Spleen (tissue), 11 donors: ENCODE results near the gene CORIN. TPM values are rescaled to one million over a fixed set of nuclear protein-coding genes. Genes with fewer than 3 reads are reported as not detected.

Experiments
- DNase-seq: peaks from one replicate; pipeline ENCODE4 v3.0.0-alpha.2; 2020
- H3K27ac ChIP-seq, 8 donors: fragments of 200-600 bp; sonication (generic) in 7 of 8; 1 replicate in 4 of 8; 2 replicates in 4 of 8; pipeline versions ENCODE4 v1.5.0 to v1.8.0; 2016 to 2021; ENCODE audit warnings: inconsistent platforms in 4 of 8, mild to moderate bottlenecking in 4 of 8, moderate library complexity in 1 of 8
- H3K27me3 ChIP-seq, 7 donors: fragments of 200-600 bp; sonication (generic) in 6 of 7; replicated peaks in 1 of 7; 1 replicate in 4 of 7; 2 replicates in 3 of 7; pipeline versions ENCODE4 v1.5.0 to v1.8.0; 2016 to 2021; ENCODE audit warnings: inconsistent platforms in 3 of 7, mild to moderate bottlenecking in 1 of 7
- H3K36me3 ChIP-seq, 6 donors: fragments of 200-600 bp; sonication (generic) in 5 of 6; 1 replicate in 4 of 6; 2 replicates in 2 of 6; pipeline versions ENCODE4 v1.5.0 to v1.8.0; 2016 to 2021; ENCODE audit warnings: inconsistent platforms in 2 of 6
- H3K4me1 ChIP-seq, 6 donors: fragments of 200-600 bp; sonication (generic) in 5 of 6; 1 replicate in 3 of 6; 2 replicates in 3 of 6; pipeline versions ENCODE4 v1.5.0 to v1.8.0; 2016 to 2021; ENCODE audit warnings: inconsistent platforms in 3 of 6
- H3K4me3 ChIP-seq, 8 donors: fragments of 200-600 bp; sonication (generic) in 7 of 8; 1 replicate in 4 of 8; 2 replicates in 4 of 8; pipeline versions ENCODE4 v1.5.0 to v1.8.0; 2016 to 2021; ENCODE audit warnings: inconsistent platforms in 4 of 8, mild to moderate bottlenecking in 4 of 8, moderate library complexity in 2 of 8
- H3K9me3 ChIP-seq, 8 donors: fragments of 200-600 bp; sonication (generic) in 7 of 8; 1 replicate in 4 of 8; 2 replicates in 4 of 8; pipeline versions ENCODE4 v1.5.0 to v1.8.0; 2016 to 2021; ENCODE audit warnings: inconsistent platforms in 4 of 8
- POLR2A ChIP-seq, 3 donors: fragments of 450-650 bp; IDR thresholded peaks; one replicate each; pipeline ENCODE4 v1.5.1; 2017; ENCODE audit warnings: antibody characterized with exemption in 3 of 3, mild to moderate bottlenecking in 1 of 3
- POLR2AphosphoS5 ChIP-seq, 3 donors: sonication (generic); formaldehyde crosslinking; IDR thresholded peaks; one replicate each; pipeline ENCODE4 v1.5.1; 2017; ENCODE audit warnings: antibody characterized with exemption in 3 of 3
- WGBS, 5 donors: extraction: QIAGEN DNeasy Blood & Tissue Kit in 3 of 5; methylation state at CpG; one replicate each; pipeline versions ENCODE4 v1.1.5 to v1.1.7; 2013 to 2018; 5-methylcytosine and 5-hydroxymethylcytosine counted together
- intact Hi-C: fragments of 100-400 bp; cut with DNase I; formaldehyde crosslinking; loops from one replicate; pipeline ENCODE4 v1.15.0; 2023; ENCODE audit warnings: low total_unique reads
- polyA plus RNA-seq, 3 donors: library from polyadenylated mRNA; stranded (reverse); fragments of 200-250 nt; gene quantifications; one replicate each; pipeline ENCODE4 v1.2.1, GENCODE V29; 2013
- total RNA-seq, 7 donors: library from RNA; depleted of rRNA in 3 of 7; stranded (reverse); fragments of >200 nt in 3 of 7; fragmentation: NEBNext Ultra II Directional in 4 of 7; extraction: Animal tissue kit (Norgen Biotek cat#: 25700) in 4 of 7; gene quantifications; one replicate each; pipeline versions ENCODE4 v1.1.0 to v1.2.1, GENCODE V29; 2016 to 2021
- TF ChIP-seq, protein P1 (sequence below), 11 experiments: fragments of 200-600 bp in 7 of 11; fragments of 450-650 bp in 4 of 11; sonication (generic) in 4 of 11; IDR thresholded peaks in 8 of 11; conservative IDR thresholded peaks in 3 of 11; 1 replicate in 7 of 11; 2 replicates in 4 of 11; pipeline versions ENCODE4 v1.4.0 to v1.8.0; 2016 to 2021; ENCODE audit warnings: antibody characterized with exemption in 11 of 11, inconsistent platforms in 4 of 11, mild to moderate bottlenecking in 1 of 11
- donor health status: healthy with polysubstance abuse.
- donor health status: DM: no; HTN: no; CAD: no; lungs with moderate emphysema.
- donor health status: DM: no; HTN: no; CAD: no.
- donor health status: Bipolar disorder and iron deficiency.
- donor health status: healthy.
- donor health status: DM: no; HTN: no; CAD: no.
- donor health status: DM: yes; HTN: yes; CAD: no.

The CORIN gene
- total and polyA plus RNA-seq, 10 donors, result 0.23 to 12.3 (median 0.85) TPM

DNA sequence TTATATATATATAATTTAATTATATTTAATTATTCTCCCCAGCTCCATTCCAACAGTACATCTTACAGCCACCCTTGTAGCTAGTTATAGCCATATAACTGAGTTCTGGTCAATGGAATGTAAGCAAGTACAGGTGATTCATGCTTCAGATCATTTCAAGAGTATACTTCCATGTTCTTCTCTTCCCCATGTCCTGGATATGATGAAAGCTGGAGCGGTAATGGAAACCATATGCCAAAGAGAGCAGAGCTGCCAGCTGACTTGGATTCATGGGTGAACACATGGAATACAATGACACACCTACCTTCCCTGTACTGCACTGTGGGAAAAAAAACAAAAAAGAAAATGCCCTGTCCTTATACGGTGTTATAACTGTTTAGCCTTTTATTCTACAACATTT, 17.5 kb upstream of the CORIN start:
- intact Hi-C loops, result no loop called here
- WGBS, 5 donors, result 97 to 100% (median 97%) methylated on average over 2 of the region's 2 CpGs
- Histone ChIP-seq H3K27me3 (no peaks in the 10 kb centered on the region), H3K9me3 (no peaks in the 10 kb centered on the region), H3K4me3 (no peak overlapping the region), H3K4me1 (no peaks in the 10 kb centered on the region), H3K27ac (no peak overlapping the region), H3K36me3 (peaks cover 0 to 57% (median 2%) of the 10 kb centered on the region in 6 donors)
- TF ChIP-seq POLR2AphosphoS5 (IDR thresholded peaks at IDR 0.05), result no peak
- TF ChIP-seq POLR2A (IDR thresholded peaks at IDR 0.05), result no peak
- TF ChIP-seq, protein P1, sequence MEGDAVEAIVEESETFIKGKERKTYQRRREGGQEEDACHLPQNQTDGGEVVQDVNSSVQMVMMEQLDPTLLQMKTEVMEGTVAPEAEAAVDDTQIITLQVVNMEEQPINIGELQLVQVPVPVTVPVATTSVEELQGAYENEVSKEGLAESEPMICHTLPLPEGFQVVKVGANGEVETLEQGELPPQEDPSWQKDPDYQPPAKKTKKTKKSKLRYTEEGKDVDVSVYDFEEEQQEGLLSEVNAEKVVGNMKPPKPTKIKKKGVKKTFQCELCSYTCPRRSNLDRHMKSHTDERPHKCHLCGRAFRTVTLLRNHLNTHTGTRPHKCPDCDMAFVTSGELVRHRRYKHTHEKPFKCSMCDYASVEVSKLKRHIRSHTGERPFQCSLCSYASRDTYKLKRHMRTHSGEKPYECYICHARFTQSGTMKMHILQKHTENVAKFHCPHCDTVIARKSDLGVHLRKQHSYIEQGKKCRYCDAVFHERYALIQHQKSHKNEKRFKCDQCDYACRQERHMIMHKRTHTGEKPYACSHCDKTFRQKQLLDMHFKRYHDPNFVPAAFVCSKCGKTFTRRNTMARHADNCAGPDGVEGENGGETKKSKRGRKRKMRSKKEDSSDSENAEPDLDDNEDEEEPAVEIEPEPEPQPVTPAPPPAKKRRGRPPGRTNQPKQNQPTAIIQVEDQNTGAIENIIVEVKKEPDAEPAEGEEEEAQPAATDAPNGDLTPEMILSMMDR (IDR thresholded peaks at IDR 0.05 in 8 of 11, conservative IDR thresholded peaks at IDR 0.05 in 3 of 11), result no peak
- no peak for DNase-seq

DNA sequence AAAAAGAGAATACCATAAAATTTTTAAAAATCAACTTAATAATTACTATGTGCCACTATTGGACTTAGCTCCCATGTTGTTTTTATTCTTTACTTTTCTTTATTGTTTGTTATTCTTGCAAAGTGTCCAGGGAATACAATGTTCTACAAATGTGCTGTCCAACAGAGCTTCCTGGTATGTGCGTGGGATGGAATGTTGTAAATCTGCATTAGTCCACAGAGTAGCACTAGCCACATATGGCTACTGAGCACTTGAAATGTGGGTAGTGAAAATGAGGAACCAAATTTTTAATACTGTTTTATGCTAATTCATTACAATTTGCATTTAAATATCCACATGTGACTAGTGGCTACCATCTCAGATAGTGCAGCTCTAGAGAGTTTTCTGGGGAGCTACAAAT, 14.3 kb upstream of the CORIN start:
- H3K27me3 ChIP-seq, result no peaks in the 10 kb centered on the region
- TF ChIP-seq POLR2AphosphoS5 (IDR thresholded peaks at IDR 0.05), result no peak
- no peak for TF ChIP-seq POLR2A (IDR thresholded peaks at IDR 0.05)
- TF ChIP-seq, protein P1 (IDR thresholded peaks at IDR 0.05 in 8 of 11, conservative IDR thresholded peaks at IDR 0.05 in 3 of 11), result no peak
- H3K4me3 ChIP-seq, result no peak overlapping the region
- 80 to 96% (median 86%) methylated on average over 1 of the region's 1 CpG for WGBS, 5 donors
- intact Hi-C loops, result no loop called here
- no peak for DNase-seq
- no peak overlapping the region for H3K27ac ChIP-seq
- H3K4me1 ChIP-seq, result no peaks in the 10 kb centered on the region
- H3K9me3 ChIP-seq, result no peaks in the 10 kb centered on the region
- peaks cover 0 to 86% (median 16%) of the 10 kb centered on the region in 6 donors for H3K36me3 ChIP-seq

DNA sequence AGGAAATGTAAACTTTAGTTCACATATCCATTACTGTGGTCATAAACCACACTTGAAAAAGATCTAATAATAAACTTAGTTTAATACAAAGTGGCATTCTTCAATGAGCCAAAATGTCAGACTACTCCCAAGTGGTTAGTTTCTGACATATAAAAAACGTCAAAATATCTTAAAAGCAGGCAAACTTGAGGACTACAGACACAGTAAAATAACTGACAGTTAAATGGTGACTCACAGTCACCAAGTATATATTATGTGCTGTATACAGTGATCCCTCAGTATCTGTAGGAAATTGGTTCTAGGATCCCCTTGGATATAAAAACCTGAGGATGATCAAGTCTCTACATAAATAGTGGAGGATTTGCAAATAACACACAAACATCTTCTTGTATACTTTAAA, 11.6 kb upstream of the CORIN start:
- intact Hi-C loops, result no loop called here
- WGBS, 5 donors, result 54 to 79% (median 63%) methylated on average over 1 of the region's 1 CpG
- no peaks in the 10 kb centered on the region for H3K4me1 ChIP-seq

DNA sequence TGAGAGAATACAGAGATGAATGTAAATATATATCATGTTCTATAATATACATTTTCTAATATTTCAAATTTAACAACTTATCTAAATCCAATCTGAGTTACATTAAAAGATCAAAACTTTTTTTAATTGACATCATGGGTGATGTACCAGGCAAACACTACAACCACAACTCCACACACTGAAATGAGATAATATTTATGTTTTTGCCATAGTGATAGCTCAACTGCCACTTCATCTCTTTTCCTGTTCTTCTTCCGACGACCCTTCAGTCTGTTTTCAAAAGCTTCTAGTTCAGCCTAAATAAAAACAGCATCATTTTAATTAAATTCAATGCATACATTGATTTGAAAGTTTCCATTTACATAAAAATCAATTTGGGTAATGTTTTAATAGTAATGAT, 10.2 kb upstream of the CORIN start:
- H3K4me3 ChIP-seq, result no peak overlapping the region
- H3K9me3 ChIP-seq, result no peaks in the 10 kb centered on the region
- no peaks in the 10 kb centered on the region for H3K4me1 ChIP-seq
- intact Hi-C loops, result no loop called here
- WGBS, 5 donors, result 84 to 92% (median 86%) methylated on average over 2 of the region's 2 CpGs
- DNase-seq, result no peak
- peaks cover 0 to 80% (median 16%) of the 10 kb centered on the region in 6 donors for H3K36me3 ChIP-seq
- H3K27me3 ChIP-seq, result no peaks in the 10 kb centered on the region
- TF ChIP-seq POLR2AphosphoS5 (IDR thresholded peaks at IDR 0.05), result no peak
- TF ChIP-seq, protein P1 (IDR thresholded peaks at IDR 0.05 in 8 of 11, conservative IDR thresholded peaks at IDR 0.05 in 3 of 11), result no peak
- no peak overlapping the region for H3K27ac ChIP-seq

More for the DNA sequence above, 11.6 kb upstream of the CORIN start:
- H3K27ac ChIP-seq, result no peak overlapping the region
- DNase-seq, result no peak
- H3K4me3 ChIP-seq, result no peak overlapping the region
- peaks cover 0 to 80% (median 16%) of the 10 kb centered on the region in 6 donors for H3K36me3 ChIP-seq
- no peaks in the 10 kb centered on the region for H3K9me3 ChIP-seq
- TF ChIP-seq POLR2A (IDR thresholded peaks at IDR 0.05) (no peak), POLR2AphosphoS5 (IDR thresholded peaks at IDR 0.05) (no peak)
- TF ChIP-seq, protein P1 (IDR thresholded peaks at IDR 0.05 in 8 of 11, conservative IDR thresholded peaks at IDR 0.05 in 3 of 11), result no peak
- H3K27me3 ChIP-seq, result no peaks in the 10 kb centered on the region
